Brain microvascular endothelial cell (primary cell): Measurements from ENCODE around the gene ZC3H4.
A peak's percentile ranks its signal among the peaks of the same experiment; 100 is the strongest.

Experiments
- DNase-seq: peaks from one replicate; pipeline ENCODE4 v3.0.0-alpha.2; 2020
- H3K27ac ChIP-seq: fragments of 250-450 bp; sonication (Bioruptor Pico); 2 replicates; pipeline ENCODE4 v1.5.1; 2020; ENCODE audit warnings: mild to moderate bottlenecking, moderate library complexity
- H3K27me3 ChIP-seq: fragments of 250-450 bp; sonication (Bioruptor Pico); replicated peaks from 2 replicates; pipeline ENCODE4 v1.5.1; 2020; ENCODE audit warnings: mild to moderate bottlenecking
- H3K36me3 ChIP-seq: fragments of 250-450 bp; sonication (Bioruptor Pico); replicated peaks from 2 replicates; pipeline ENCODE4 v1.5.1; 2020; ENCODE audit warnings: mild to moderate bottlenecking
- H3K4me3 ChIP-seq: 2 replicates; pipeline ENCODE4 v1.5.1; 2011; ENCODE audit warnings: low read depth, mild to moderate bottlenecking, control low read depth, low read length, moderate library complexity
- in situ Hi-C: cut with HindIII; loops from 2 replicates; pipeline ENCODE4 v1.10.0; 2017; ENCODE audit warnings: low sequenced_read_pairs, low pct_ligation_motif_present
- TF ChIP-seq, protein P1 (sequence below): IDR thresholded peaks from 2 replicates; pipeline ENCODE4 v1.5.1; 2011; ENCODE audit warnings: low read depth, mild to moderate bottlenecking, moderate library complexity, low read length, control low read depth, inconsistent platforms; ENCODE audit errors: missing control alignments

ZC3H4 gene

DNA sequence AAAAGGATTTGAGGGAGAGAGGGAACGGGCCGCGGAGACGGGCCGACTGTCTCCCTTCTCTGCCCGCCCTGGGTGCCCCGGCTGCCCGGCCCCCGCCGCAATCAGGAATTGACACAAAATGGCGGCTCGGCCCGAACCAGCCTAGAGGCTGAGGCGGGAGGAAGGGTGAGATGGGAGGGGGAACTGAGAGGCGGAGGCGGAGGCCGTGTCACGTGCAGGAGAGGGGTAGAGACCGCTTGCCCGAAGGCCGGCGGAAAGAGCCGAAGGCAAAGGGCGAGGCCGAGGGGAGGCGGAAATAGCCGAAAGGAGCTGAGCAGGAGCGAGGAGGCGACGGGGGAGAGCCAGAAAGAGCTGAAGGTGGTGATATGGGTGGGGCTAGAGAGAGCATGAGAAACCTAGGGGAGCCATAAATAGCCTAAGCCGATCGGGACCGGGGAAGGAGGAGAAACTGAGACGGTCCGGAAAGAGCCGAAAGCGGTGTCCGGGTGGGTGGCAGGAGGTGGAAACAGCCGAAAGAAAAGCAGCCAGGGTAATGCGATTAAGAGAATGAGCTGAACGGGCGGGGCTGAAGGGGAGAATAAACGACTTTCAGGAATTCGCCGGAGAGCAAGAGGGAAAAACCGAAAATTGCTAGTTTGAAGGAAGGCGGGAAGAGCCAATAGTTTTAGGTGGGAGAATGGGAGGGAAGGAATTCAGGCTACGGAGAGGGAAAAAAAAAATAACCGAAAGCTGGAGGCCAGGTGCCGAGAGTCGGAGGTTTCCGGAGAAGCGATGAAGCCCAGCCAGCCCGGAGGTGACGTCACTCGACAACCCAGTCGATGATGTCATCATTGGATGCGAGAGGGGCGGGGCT lies at the start of gene ZC3H4:
Gene ZC3H4 (minus strand): TSS at position 780 of the 853 bp plus-strand sequence. CDS start 1,192 bp downstream, outside the sequence.
- in situ Hi-C loops, result no loop called here
- peak within 1 kb of the TSS; percentile 99 for H3K27ac ChIP-seq
- no peaks in the 10 kb centered on the region for H3K36me3 ChIP-seq
- peak; percentile 98 for DNase-seq
- no peaks in the 10 kb centered on the region for H3K27me3 ChIP-seq
- H3K4me3 ChIP-seq, result peak within 1 kb of the TSS; percentile 94
- TF ChIP-seq, protein P1, sequence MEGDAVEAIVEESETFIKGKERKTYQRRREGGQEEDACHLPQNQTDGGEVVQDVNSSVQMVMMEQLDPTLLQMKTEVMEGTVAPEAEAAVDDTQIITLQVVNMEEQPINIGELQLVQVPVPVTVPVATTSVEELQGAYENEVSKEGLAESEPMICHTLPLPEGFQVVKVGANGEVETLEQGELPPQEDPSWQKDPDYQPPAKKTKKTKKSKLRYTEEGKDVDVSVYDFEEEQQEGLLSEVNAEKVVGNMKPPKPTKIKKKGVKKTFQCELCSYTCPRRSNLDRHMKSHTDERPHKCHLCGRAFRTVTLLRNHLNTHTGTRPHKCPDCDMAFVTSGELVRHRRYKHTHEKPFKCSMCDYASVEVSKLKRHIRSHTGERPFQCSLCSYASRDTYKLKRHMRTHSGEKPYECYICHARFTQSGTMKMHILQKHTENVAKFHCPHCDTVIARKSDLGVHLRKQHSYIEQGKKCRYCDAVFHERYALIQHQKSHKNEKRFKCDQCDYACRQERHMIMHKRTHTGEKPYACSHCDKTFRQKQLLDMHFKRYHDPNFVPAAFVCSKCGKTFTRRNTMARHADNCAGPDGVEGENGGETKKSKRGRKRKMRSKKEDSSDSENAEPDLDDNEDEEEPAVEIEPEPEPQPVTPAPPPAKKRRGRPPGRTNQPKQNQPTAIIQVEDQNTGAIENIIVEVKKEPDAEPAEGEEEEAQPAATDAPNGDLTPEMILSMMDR, result no peak

GRCh38 chr19:47161876-47162489 lies 48.4 kb upstream of the ZC3H4 start:
- Histone ChIP-seq H3K27me3 (no peaks in the 10 kb centered on the region), H3K27ac (no peak overlapping the region), H3K4me3 (no peak overlapping the region), H3K36me3 (peaks cover 27% of the 10 kb centered on the region)
- TF ChIP-seq, protein P1, result no peak
- no peak for DNase-seq
- in situ Hi-C loops, result no loop called here

- TF ChIP-seq, protein P1, result no peak
- Histone ChIP-seq H3K36me3 (peaks cover 32% of the 10 kb centered on the region), H3K27me3 (no peaks in the 10 kb centered on the region), H3K27ac (peak overlapping the region; percentile 78), H3K4me3 (no peak overlapping the region)
- in situ Hi-C loops, result no loop called here
- peak; percentile 27 for DNase-seq
Measured at GRCh38 chr19:47158879-47159503, 45.4 kb upstream of the ZC3H4 start.

GRCh38 chr19:47158367-47158791 lies 44.8 kb upstream of the ZC3H4 start:
- DNase-seq, result no peak
- peak overlapping the region; percentile 78 for H3K27ac ChIP-seq

DNA sequence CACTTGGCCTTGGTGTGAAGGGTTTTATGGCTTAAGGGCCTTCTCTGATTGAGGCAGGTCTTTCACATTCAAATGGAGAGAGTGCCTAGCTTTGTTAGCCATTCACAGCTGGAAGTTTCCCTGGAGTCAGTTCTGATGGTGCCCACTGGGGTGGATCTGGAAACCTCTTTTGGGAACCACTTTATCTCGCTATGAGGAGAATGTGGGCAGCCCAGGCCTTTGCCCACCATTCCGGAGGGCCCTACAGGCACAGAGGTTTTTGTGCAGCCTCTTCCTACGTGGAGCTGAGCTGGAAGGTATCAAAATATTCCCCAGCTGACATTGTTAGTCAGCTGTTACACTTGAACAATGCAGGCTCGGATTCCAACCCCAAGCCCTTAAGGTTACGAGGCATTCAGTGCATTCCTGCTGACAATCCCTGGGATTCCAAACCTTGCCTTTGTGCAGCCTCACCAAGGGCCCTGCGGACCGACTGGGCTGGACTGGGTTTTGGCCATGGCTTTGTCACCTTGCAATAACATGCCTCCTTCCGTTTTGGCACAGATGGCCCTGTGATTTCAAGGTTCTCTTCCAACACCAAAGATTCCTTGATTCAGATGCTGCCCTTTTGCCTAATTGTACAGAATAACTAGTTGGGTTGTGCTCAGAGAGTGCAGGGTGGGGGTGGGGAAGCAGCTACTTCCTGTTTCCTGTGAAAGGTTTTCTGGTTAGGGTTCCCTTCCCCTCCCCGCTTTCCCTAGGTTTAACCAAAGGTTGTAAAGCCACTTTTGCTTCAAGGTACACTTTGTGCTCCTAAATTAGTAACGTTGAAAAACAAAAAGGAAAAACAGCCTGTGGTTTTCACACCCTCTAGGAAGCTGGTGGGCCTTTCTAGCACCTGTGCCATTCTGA lies 44.1 kb upstream of the ZC3H4 start:
- peaks cover 42% of the 10 kb centered on the region for H3K36me3 ChIP-seq
- no peaks in the 10 kb centered on the region for H3K27me3 ChIP-seq
- H3K4me3 ChIP-seq, result no peak overlapping the region
- peak overlapping the region; percentile 78 for H3K27ac ChIP-seq
- TF ChIP-seq, protein P1, result peak; percentile 33
- in situ Hi-C loops, result no loop called here
- peak; percentile 70 for DNase-seq

More at GRCh38 chr19:47158367-47158791, 44.8 kb upstream of the ZC3H4 start:
- Histone ChIP-seq H3K4me3 (no peak overlapping the region), H3K36me3 (peaks cover 36% of the 10 kb centered on the region), H3K27me3 (no peaks in the 10 kb centered on the region)
- in situ Hi-C loops, result no loop called here
- TF ChIP-seq, protein P1, result no peak
